ENCODE results near the gene ATP2B2. TPM values are rescaled to one million over a fixed set of nuclear protein-coding genes. Genes with fewer than 3 reads are reported as not detected.

The ATP2B2 gene
- total RNA-seq, result under 1 TPM; 0.14 to 0.74 TPM

DNA sequence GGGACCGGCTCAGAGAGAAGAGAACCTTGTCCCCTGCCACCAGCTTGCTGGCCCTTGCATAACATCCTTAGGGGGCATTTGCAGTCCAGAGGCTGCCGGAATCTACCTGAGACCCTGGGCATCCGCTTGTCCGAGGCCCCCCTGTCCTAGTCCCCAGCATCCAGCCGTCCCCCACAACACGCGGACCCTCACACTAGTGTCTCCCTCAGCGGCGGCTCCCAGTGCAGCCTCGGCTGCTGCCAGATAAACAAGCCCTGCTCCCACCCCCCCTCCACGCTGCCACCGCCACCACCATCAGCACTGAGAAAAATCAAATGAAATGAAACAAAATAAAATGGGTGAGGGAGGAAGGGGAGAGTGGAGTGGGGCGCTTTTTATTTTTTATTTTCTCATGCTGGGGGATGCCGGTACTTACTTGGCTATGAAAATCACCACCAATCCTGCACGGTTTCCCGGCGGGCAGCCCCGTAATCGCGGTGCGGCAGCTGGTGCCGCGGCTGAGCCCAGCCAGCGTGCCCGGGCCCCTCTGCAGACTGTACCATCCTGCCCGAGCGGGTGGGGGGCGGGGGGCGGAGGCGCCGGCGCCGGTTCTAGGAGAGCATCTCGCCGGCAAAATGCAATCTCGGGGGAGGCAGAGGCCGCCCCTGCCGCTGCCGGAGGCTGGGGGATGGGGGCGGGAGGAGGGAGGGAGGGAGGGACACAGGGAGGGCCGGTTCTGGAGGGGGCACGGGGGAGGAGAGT is at the start of gene ATP2B2:
ATP2B2 (minus strand) TSS at position 537 of the 741 bp plus-strand sequence. CDS start 56,043 bp downstream, outside the sequence.
- H3K27ac ChIP-seq, result no peak within 1 kb of the TSS
- intact Hi-C loops (cut with DNase I), result no loop called here
- peak within 1 kb of the TSS in 1 of 2 donors; percentile 15 for H3K4me3 ChIP-seq
- DNase-seq (ENCODE audit: low spot score), result no peak
- no peaks in the 10 kb centered on the region for H3K4me1 ChIP-seq (replicated peaks)
- no peaks in the 10 kb centered on the region for H3K36me3 ChIP-seq
- peaks cover 14% of the 10 kb centered on the region for H3K27me3 ChIP-seq (replicated peaks; ENCODE audit: insufficient read depth)
- TF ChIP-seq POLR2AphosphoS5 (IDR thresholded peaks at IDR 0.05) (no peak), POLR2A (IDR thresholded peaks at IDR 0.05) (no peak)
- TF ChIP-seq, protein P1, sequence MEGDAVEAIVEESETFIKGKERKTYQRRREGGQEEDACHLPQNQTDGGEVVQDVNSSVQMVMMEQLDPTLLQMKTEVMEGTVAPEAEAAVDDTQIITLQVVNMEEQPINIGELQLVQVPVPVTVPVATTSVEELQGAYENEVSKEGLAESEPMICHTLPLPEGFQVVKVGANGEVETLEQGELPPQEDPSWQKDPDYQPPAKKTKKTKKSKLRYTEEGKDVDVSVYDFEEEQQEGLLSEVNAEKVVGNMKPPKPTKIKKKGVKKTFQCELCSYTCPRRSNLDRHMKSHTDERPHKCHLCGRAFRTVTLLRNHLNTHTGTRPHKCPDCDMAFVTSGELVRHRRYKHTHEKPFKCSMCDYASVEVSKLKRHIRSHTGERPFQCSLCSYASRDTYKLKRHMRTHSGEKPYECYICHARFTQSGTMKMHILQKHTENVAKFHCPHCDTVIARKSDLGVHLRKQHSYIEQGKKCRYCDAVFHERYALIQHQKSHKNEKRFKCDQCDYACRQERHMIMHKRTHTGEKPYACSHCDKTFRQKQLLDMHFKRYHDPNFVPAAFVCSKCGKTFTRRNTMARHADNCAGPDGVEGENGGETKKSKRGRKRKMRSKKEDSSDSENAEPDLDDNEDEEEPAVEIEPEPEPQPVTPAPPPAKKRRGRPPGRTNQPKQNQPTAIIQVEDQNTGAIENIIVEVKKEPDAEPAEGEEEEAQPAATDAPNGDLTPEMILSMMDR (IDR thresholded peaks at IDR 0.05), result no peak
- H3K9me3 ChIP-seq, result no peaks in the 10 kb centered on the region
- WGBS, result 5% methylated on average over 39 of the region's 42 CpGs

DNA sequence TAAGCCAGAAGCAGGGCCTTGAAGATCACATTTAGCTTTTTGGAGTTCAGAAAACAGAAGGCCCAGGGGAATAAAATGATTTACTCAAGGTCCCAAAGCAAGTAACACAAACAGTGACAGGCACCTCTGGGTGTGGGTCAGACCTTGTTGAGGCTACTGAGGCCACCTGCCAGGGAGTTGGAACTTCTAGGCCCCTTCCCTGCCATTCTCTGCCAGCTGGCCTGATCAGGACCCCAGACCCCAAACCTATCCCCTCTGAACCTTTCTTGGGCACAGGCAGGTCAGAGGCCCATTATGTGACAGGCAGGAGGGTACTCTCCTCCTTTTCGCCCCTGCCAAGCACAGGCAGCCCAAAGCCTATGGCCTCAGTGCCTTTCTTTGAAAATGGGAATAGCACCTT is 49.4 kb upstream of the ATP2B2 start:
- Histone ChIP-seq H3K4me1 (replicated peaks) (no peaks in the 10 kb centered on the region), H3K27ac (no peak overlapping the region), H3K4me3 (no peak overlapping the region), H3K9me3 (no peaks in the 10 kb centered on the region), H3K36me3 (no peaks in the 10 kb centered on the region), H3K27me3 (replicated peaks; ENCODE audit: insufficient read depth) (no peaks in the 10 kb centered on the region)
- no peak for DNase-seq (ENCODE audit: low spot score)
- intact Hi-C loops (cut with DNase I), result no loop called here
- WGBS, result 88% methylated on average over 1 of the region's 1 CpG
- TF ChIP-seq POLR2AphosphoS5 (IDR thresholded peaks at IDR 0.05) (no peak), POLR2A (IDR thresholded peaks at IDR 0.05) (no peak)
- TF ChIP-seq, protein P1 (IDR thresholded peaks at IDR 0.05), result no peak

DNA sequence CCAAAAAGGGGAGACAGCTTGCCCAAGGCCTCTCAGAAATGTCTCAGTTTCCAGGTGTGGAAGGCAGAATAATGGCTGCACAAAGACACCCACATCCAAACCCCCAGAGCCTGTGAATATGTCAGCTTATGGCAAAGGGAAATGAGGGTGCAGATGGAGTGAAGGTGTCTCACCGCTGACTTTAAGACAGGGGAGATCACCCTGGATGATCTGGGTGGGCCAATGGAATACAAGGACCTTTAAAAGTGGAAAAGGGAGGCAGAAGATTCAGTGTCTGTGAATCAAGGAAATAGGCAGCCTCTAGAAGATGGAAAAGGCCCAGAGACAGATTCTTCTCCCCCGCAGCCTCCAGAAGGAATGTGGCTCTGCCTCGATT is 48.8 kb upstream of the ATP2B2 start:
- H3K36me3 ChIP-seq, result no peaks in the 10 kb centered on the region
- WGBS, result 85% methylated on average over 3 of the region's 3 CpGs
- intact Hi-C loops (cut with DNase I), result no loop called here
- no peaks in the 10 kb centered on the region for H3K4me1 ChIP-seq (replicated peaks)
- no peak overlapping the region for H3K27ac ChIP-seq
- no peak for DNase-seq (ENCODE audit: low spot score)
- no peaks in the 10 kb centered on the region for H3K9me3 ChIP-seq
- H3K4me3 ChIP-seq, result no peak overlapping the region
- no peak for TF ChIP-seq POLR2A (IDR thresholded peaks at IDR 0.05)
- TF ChIP-seq, protein P1 (IDR thresholded peaks at IDR 0.05), result no peak
- TF ChIP-seq POLR2AphosphoS5 (IDR thresholded peaks at IDR 0.05), result no peak
- H3K27me3 ChIP-seq (replicated peaks; ENCODE audit: insufficient read depth), result no peaks in the 10 kb centered on the region

DNA sequence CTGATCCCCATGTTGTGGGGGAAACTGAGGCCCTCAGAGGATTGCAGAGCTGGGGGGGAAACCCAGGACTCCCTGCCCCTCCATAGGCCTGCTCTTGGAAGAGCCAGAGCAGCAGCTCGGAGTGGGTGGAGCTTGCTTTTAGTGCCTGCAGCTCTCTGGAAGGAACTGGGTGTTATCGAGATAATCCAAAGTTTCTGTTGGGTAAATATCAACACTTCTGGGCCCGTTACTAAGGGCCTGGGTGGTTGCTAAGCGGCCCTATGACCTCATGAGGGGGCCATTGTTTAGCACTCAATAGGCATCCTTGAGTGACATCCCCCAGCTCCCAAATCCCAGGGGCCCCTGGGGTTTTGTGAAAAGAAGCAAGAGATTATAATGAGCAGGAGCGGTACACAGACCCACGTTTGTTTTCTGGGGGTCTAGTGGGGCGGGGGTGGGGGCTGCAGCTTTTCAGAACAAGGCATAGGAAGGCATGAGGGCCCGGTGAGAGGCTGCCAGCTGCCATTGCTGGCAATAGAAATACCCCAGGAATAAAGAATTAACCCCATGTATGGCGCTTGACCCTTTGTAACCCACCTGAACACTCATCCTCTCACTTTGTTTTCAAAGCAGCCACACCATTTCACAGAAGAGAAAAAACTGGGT is 48.3 kb upstream of the ATP2B2 start:
- Histone ChIP-seq H3K4me3 (no peak overlapping the region), H3K27ac (no peak overlapping the region), H3K36me3 (no peaks in the 10 kb centered on the region), H3K4me1 (replicated peaks) (no peaks in the 10 kb centered on the region), H3K27me3 (replicated peaks; ENCODE audit: insufficient read depth) (no peaks in the 10 kb centered on the region), H3K9me3 (no peaks in the 10 kb centered on the region)
- no peak for TF ChIP-seq POLR2AphosphoS5 (IDR thresholded peaks at IDR 0.05)
- TF ChIP-seq POLR2A (IDR thresholded peaks at IDR 0.05), result no peak
- TF ChIP-seq, protein P1 (IDR thresholded peaks at IDR 0.05), result no peak
- DNase-seq (ENCODE audit: low spot score), result no peak
- intact Hi-C loops (cut with DNase I), result no loop called here
- WGBS, result 26% methylated on average over 9 of the region's 9 CpGs

DNA sequence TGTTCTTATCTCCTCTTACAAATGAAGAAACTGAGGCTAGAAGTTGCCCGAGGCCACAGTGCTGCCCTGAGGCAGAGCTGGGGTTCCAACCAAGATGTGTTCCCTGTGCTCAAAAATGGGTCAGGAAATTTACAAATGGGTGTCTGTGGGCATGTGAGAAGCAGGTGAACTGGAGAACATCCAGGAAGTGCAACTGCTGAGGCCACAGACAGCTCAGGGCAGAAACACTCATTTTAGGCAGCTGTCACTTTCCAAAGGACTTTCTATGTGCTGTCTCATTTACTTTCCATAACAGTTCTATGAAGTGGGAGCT is 47.2 kb upstream of the ATP2B2 start:
- Histone ChIP-seq H3K4me3 (no peak overlapping the region), H3K36me3 (no peaks in the 10 kb centered on the region), H3K27ac (no peak overlapping the region), H3K4me1 (replicated peaks) (no peaks in the 10 kb centered on the region), H3K9me3 (no peaks in the 10 kb centered on the region), H3K27me3 (replicated peaks; ENCODE audit: insufficient read depth) (peaks cover 1% of the 10 kb centered on the region)
- TF ChIP-seq POLR2AphosphoS5 (IDR thresholded peaks at IDR 0.05), result no peak
- TF ChIP-seq POLR2A (IDR thresholded peaks at IDR 0.05), result no peak
- TF ChIP-seq, protein P1 (IDR thresholded peaks at IDR 0.05), result no peak
- 77% methylated on average over 1 of the region's 1 CpG for WGBS
- intact Hi-C loops (cut with DNase I), result no loop called here
- no peak for DNase-seq (ENCODE audit: low spot score)
